ENCODE data around the gene AFF4. TPM values are rescaled to one million over a fixed set of nuclear protein-coding genes. Genes with fewer than 3 reads are reported as not detected.

AFF4 gene
- total RNA-seq, 4 donors from 2014 or later = 36.7 to 153 (median 67.5) TPM

GRCh38 chr5:132895719-132896305 lies 67.6 kb downstream of the AFF4 start:
- peaks cover 0 to 81% of the 10 kb centered on the region in 2 donors for H3K36me3 ChIP-seq
- peaks cover 8% of the 10 kb centered on the region in 2 donors for H3K4me1 ChIP-seq
- no peaks in the 10 kb centered on the region for H3K9me3 ChIP-seq
- no peak overlapping the region for H3K4me3 ChIP-seq
- in situ Hi-C loops (cut with MboI; ENCODE audit: low sequenced_read_pairs in 4 of 4) (no loop called here), intact Hi-C loops (cut with DNase I; ENCODE audit: low total_unique reads) (no loop called here)
- H3K27me3 ChIP-seq = no peaks in the 10 kb centered on the region
- no peak for TF ChIP-seq CTCF (IDR thresholded peaks at IDR 0.05 in 4 of 5, conservative IDR thresholded peaks at IDR 0.05 in 1 of 5)
- TF ChIP-seq POLR2A (IDR thresholded peaks at IDR 0.05) = no peak
- no peak for DNase-seq
- peak overlapping the region in 1 of 4 donors; percentile 36 for H3K27ac ChIP-seq
- peak in 1 of 2 donors; percentile 30 for ATAC-seq

- ATAC-seq = no peak
- in situ Hi-C loops (cut with MboI; ENCODE audit: low sequenced_read_pairs in 4 of 4) (no loop called here), intact Hi-C loops (cut with DNase I; ENCODE audit: low total_unique reads) (no loop called here)
These were observed 72.6 kb downstream of the AFF4 start for GRCh38 chr5:132890817-132891216.

GRCh38 chr5:132889501-132889900 lies 73.9 kb downstream of the AFF4 start:
- DNase-seq (no peak), ATAC-seq (no peak)
- no peak overlapping the region for H3K27ac ChIP-seq
- TF ChIP-seq POLR2A (IDR thresholded peaks at IDR 0.05) (no peak), CTCF (IDR thresholded peaks at IDR 0.05 in 4 of 5, conservative IDR thresholded peaks at IDR 0.05 in 1 of 5) (no peak)
- in situ Hi-C loops (cut with MboI; ENCODE audit: low sequenced_read_pairs in 4 of 4) (no loop called here), intact Hi-C loops (cut with DNase I; ENCODE audit: low total_unique reads) (no loop called here)
- H3K36me3 ChIP-seq = peaks cover 0 to 96% of the 10 kb centered on the region in 2 donors
- no peaks in the 10 kb centered on the region for H3K4me1 ChIP-seq
- no peaks in the 10 kb centered on the region for H3K27me3 ChIP-seq
- H3K9me3 ChIP-seq = no peaks in the 10 kb centered on the region
- H3K4me3 ChIP-seq = no peak overlapping the region

More at GRCh38 chr5:132890817-132891216, 72.6 kb downstream of the AFF4 start:
- Histone ChIP-seq H3K27me3 (no peaks in the 10 kb centered on the region), H3K9me3 (no peaks in the 10 kb centered on the region), H3K36me3 (peaks cover 0 to 98% of the 10 kb centered on the region in 2 donors), H3K4me3 (no peak overlapping the region), H3K27ac (no peak overlapping the region), H3K4me1 (peaks cover 3 to 4% of the 10 kb centered on the region in 2 donors)
- TF ChIP-seq CTCF (IDR thresholded peaks at IDR 0.05 in 4 of 5, conservative IDR thresholded peaks at IDR 0.05 in 1 of 5) = no peak
- no peak for TF ChIP-seq POLR2A (IDR thresholded peaks at IDR 0.05)
- no peak for DNase-seq

- Histone ChIP-seq H3K36me3 (peaks cover 0 to 87% of the 10 kb centered on the region in 2 donors), H3K4me1 (no peaks in the 10 kb centered on the region), H3K4me3 (no peak overlapping the region), H3K27ac (no peak overlapping the region), H3K27me3 (no peaks in the 10 kb centered on the region), H3K9me3 (no peaks in the 10 kb centered on the region)
- DNase-seq (no peak), ATAC-seq (no peak)
- in situ Hi-C loops (cut with MboI; ENCODE audit: low sequenced_read_pairs in 4 of 4) (no loop called here), intact Hi-C loops (cut with DNase I; ENCODE audit: low total_unique reads) (no loop called here)
- TF ChIP-seq CTCF (IDR thresholded peaks at IDR 0.05 in 4 of 5, conservative IDR thresholded peaks at IDR 0.05 in 1 of 5) (no peak), POLR2A (IDR thresholded peaks at IDR 0.05) (no peak)
These were observed 76.2 kb downstream of the AFF4 start for GRCh38 chr5:132887283-132887682.
